Panc1 (cell line): ENCODE results near the gene ABLIM2. TPM values are rescaled to one million over a fixed set of nuclear protein-coding genes. Genes with fewer than 3 reads are reported as not detected.

Source experiments
- ATAC-seq: fragments of 200-7000 bp; cut with Tn5 transposase; 2 replicates; pipeline ENCODE4 v1.9.1; 2020; ENCODE audit warnings: mild to moderate bottlenecking, moderate library complexity
- BruUV-seq: library from RNA; stranded (reverse); fragments of 400-500 nt; replicated peaks from 2 replicates; lab custom pipeline; 2021; lab: Mats Ljungman, UMichigan
- CTCF ChIA-PET: fragments of 300-600 bp; sonication (Branson Sonifier 250); formaldehyde crosslinking; loops from one replicate; lab custom pipeline; 2022; ENCODE audit warnings: antibody characterized with exemption; lab: Charles Lee
- POLR2A ChIA-PET: fragments of 300-600 bp; sonication (Branson Sonifier 250); formaldehyde crosslinking; loops from one replicate; lab custom pipeline; 2022; ENCODE audit warnings: antibody characterized with exemption; lab: Charles Lee
- DNase-seq: peaks from one replicate; pipeline ENCODE4 v3.0.0-alpha.2; 2010; ENCODE audit warnings: low read depth, low spot score
- H3K27ac ChIP-seq: 2 replicates; pipeline ENCODE4 v1.5.1; 2011; ENCODE audit warnings: mild to moderate bottlenecking, low read length, inconsistent platforms
- H3K27me3 ChIP-seq: fragments of 200-500 bp; sonication (Bioruptor generic); 2 replicates; pipeline ENCODE4 v1.6.0; 2014; ENCODE audit warnings: low read length, inconsistent platforms; ENCODE audit not compliant: control insufficient read depth, insufficient read depth
- H3K36me3 ChIP-seq: fragments of 200-500 bp; sonication (Bioruptor generic); 2 replicates; pipeline ENCODE4 v1.5.1; 2014; ENCODE audit warnings: inconsistent platforms, mild to moderate bottlenecking, low read length, moderate library complexity; ENCODE audit not compliant: control insufficient read depth, insufficient read depth
- H3K4me1 ChIP-seq: 2 replicates; pipeline ENCODE4 v1.5.1; 2011; ENCODE audit warnings: inconsistent platforms, mild to moderate bottlenecking, low read length, moderate library complexity; ENCODE audit not compliant: control insufficient read depth, insufficient read depth
- H3K4me3 ChIP-seq, 2 experiments: 2 replicates each; pipeline ENCODE4 v1.5.1; 2011 to 2012; ENCODE audit warnings: low read depth in 2 of 2, low read length in 2 of 2, mild to moderate bottlenecking in 2 of 2, inconsistent platforms in 1 of 2, moderate library complexity in 1 of 2
- H3K9me3 ChIP-seq: fragments of 200-500 bp; sonication (Bioruptor generic); 2 replicates; pipeline ENCODE4 v1.5.1; 2014; ENCODE audit warnings: low read depth, mild to moderate bottlenecking, inconsistent platforms, low read length, moderate library complexity; ENCODE audit not compliant: control insufficient read depth, insufficient read depth
- CTCF ChIP-seq: fragments of 450-650 bp; IDR thresholded peaks from 2 replicates; pipeline ENCODE4 v1.5.1; 2017; ENCODE audit warnings: mild to moderate bottlenecking
- POLR2AphosphoS5 ChIP-seq: IDR thresholded peaks from 2 replicates; pipeline ENCODE4 v1.6.1; 2012; ENCODE audit warnings: mild to moderate bottlenecking, low read depth, low read length, moderate library complexity
- REST ChIP-seq, 2 experiments: IDR thresholded peaks; 2 replicates each; pipeline ENCODE4 v1.6.1; 2011 to 2012; ENCODE audit warnings: low read depth in 2 of 2, control low read depth in 1 of 2, low read length in 1 of 2, mild to moderate bottlenecking in 1 of 2, moderate library complexity in 1 of 2; ENCODE audit not compliant: insufficient read depth in 1 of 2
- SIN3A ChIP-seq: IDR thresholded peaks from 2 replicates; pipeline ENCODE4 v1.6.1; 2012; ENCODE audit warnings: low read depth, mild to moderate bottlenecking, low read length, moderate library complexity, borderline replicate concordance; ENCODE audit not compliant: insufficient read depth
- TCF7L2 ChIP-seq: IDR thresholded peaks from 2 replicates; pipeline ENCODE4 v1.6.1; 2011; ENCODE audit warnings: mild to moderate bottlenecking, low read depth, low read length, inconsistent platforms
- in situ Hi-C: cut with HindIII; loops from 2 replicates; pipeline ENCODE4 v1.10.0; 2016; ENCODE audit warnings: low sequenced_read_pairs, low pct_unique_long_range_greater_than_20kb
- intact Hi-C: fragments of 100-400 bp; cut with micrococcal nuclease; formaldehyde crosslinking; loops from one replicate; pipeline ENCODE4 v1.10.0; 2022; ENCODE audit not compliant: unreplicated experiment
- total RNA-seq: library from RNA; stranded (reverse); gene quantifications from one replicate; pipeline ENCODE4 v1.2.1, GENCODE V29; 2021; ENCODE audit not compliant: unreplicated experiment

ABLIM2 gene
- total RNA-seq, 1 experiment from 2014 or later, result 0.64 TPM

DNA sequence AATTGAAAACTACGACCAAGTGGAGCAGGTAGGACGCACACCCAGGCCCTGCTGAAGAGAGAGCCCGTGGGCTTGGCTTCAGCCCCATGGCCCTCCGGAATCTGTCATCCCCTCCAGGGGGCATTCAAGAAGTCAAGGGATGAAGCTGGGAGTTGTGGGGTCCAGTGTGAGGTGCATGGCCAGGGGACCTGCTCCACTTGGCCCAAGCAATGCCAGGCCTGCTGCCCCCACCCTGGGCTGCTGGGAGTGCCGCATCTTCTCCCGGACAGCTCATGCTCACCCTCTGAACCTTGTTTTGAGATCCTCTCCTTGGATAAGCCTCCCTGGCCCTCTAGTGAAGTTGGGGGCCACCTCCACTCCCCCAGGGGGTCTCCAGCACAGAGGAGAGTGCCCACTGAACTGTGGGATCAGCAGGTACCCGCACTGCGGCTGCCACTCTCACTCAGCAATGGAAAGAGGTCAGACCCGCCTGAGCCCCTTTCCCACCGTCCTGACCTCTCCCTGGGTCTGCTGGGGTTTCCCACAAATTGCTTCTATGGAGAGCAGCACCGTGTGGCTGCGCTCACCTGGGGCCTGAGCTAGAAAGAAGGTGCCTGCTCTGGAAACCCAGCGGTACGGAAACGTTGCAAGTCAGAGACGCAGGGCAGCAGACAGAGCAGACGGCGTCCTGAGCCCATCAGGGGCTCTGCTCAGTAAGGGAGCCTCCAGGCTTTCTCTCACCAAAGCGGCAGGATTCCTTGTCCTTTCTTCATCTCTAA, 5.0 kb upstream of the ABLIM2 start:
- ATAC-seq (no peak), DNase-seq (no peak)
- H3K36me3 ChIP-seq, result no peaks in the 10 kb centered on the region
- intact Hi-C loops (no loop called here), in situ Hi-C loops (no loop called here)
- no peak overlapping the region for H3K27ac ChIP-seq
- no peaks in the 10 kb centered on the region for H3K4me1 ChIP-seq
- TF ChIP-seq TCF7L2 (no peak), CTCF (no peak), POLR2AphosphoS5 (no peak)
- CTCF ChIA-PET, result no interaction called here
- BruUV-seq, result no TSS peak
- no peak overlapping the region for H3K4me3 ChIP-seq
- H3K9me3 ChIP-seq, result no peaks in the 10 kb centered on the region
- POLR2A ChIA-PET, result no interaction called here
- no peaks in the 10 kb centered on the region for H3K27me3 ChIP-seq

GRCh38 chr4:8163026-8163425, 4.4 kb upstream of the ABLIM2 start:
- POLR2A ChIA-PET, result no interaction called here
- Histone ChIP-seq H3K27ac (no peak overlapping the region), H3K27me3 (no peaks in the 10 kb centered on the region), H3K4me1 (peaks cover under 1% of the 10 kb centered on the region; the same call in 1 of the 2 replicates), H3K36me3 (no peaks in the 10 kb centered on the region), H3K9me3 (no peaks in the 10 kb centered on the region), H3K4me3 (no peak overlapping the region)
- CTCF ChIA-PET, result no interaction called here
- in situ Hi-C loops (no loop called here), intact Hi-C loops (no loop called here)
- no TSS peak for BruUV-seq
- no peak for ATAC-seq
- DNase-seq, result no peak
- TF ChIP-seq POLR2AphosphoS5 (no peak), CTCF (no peak), REST (IDR thresholded peaks at IDR 0.05; ENCODE audit: insufficient read depth in 1 of 2, low read depth in 2 of 2, low read length in 1 of 2) (no peak), SIN3A (no peak), TCF7L2 (no peak)
